GM18519 (cell line): ENCODE results near the gene NXPE1.

Source experiments
- ATAC-seq: cut with Tn5 transposase; IDR thresholded peaks from one replicate; pipeline ENCODE4 v1.9.1; 2021; ENCODE audit warnings: mild to moderate bottlenecking, moderate library complexity; ENCODE audit not compliant: unreplicated experiment, low FRiP score

NXPE1 gene

DNA sequence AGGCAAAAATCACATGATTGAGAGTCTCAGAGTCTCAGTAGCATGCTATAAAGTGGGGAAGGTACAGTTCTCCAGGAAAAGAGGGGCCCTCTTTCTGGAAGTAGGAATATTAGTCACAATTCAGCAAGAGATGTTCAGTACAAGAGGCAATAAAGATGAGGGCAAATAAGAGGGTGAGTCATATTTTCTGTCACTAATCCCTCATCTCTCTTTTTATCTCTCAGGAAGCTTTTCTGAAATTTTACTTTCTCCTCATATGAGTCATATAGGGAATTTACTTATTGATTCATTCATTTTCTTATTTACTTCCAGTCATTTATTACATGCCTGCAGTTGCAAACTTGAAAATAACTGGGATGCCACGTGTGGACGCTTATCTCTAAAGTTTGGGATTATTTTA, 3.4 kb upstream of the NXPE1 start:
- no peak for ATAC-seq

DNA sequence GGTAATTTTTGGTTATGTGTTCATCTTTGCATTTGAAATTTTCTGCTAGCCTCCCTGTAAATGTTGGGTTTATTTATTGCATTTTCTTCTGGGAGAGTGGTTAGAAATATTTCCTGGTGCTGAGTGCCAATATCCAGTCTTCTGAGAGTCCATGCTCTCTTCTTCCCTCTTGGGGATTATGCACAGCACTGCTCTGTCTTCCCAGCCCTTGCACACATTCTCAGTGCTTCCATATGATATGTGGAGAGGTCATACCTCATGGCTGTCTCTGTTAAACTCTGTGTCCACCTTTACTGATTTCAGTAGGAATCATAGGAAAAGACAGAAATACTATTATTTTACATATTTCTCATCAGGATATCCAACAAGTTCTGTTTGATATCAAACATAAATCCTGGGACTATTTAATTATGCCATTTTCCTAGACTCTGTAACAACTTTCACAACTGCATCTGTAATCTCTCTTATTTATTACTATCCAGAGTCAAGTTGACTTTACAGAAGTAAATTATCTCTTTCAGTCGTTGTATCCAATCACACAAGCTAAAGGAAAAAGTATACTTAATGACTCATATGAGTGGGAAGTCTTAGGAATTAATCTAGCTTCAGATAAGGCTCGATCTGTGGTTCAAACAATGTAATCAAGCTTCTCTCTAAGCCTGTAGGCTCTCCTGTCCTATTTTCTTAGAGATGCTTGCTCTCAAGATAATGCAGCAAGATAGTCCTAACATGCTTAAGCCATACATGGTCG, 2.7 kb upstream of the NXPE1 start:
- no peak for ATAC-seq

DNA sequence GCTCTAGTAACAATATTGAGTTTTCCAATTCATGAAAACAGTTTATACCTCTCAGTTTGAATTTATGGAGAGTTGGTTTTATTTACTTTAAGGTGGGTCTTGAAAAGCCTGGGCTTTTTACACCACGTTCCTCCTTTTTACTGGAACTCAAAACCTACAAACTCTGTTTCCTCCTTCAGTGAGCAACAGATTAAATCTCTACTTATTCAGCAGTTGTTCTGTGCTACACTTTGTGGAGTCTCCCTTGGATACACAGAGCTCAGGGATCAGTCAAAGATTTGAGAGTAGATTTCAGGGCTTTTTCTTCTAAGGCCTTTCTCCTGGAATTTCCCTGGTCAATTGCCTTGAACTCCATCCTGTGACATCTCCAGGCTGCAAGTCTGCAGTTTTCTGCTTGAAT, 3.5 kb downstream of the NXPE1 start:
- ATAC-seq, result no peak

DNA sequence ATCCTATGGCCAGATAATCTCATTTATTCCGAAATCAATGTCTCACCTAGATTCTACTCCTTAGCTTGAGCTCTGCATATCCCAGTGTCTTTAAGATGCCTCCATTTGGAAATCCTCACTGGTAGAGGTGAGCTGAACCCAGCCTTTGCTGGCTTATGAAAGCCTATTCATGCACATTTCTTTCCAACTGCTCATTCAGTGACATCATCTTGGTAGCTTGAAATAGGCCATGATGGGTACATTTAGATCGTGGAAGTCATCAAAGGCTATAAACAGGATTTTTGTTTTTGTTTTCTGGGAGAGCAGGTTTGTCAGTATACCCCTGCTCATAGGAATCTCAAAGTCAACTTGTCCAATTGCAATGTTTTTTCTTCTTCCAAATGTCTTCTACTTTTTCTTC, 6.0 kb downstream of the NXPE1 start:
- no peak for ATAC-seq

DNA sequence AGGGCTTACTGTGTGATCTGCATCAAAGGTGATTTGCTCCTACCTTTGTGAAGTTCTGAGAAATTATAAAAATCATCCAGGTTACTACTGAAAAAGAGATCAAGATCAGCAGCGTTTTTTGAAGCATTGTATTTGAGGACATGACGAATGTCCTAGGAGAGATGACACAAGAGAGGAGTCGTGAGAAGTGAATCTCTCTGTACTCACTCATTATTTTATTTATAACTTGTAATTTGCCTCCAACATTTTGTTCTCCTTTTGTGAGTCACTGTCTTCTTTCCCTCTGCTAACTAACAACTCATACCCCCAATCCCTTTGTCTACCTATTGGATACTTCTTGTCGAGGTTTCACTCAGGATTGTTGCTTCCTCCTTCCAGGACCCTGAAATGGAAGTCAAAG, 8.6 kb downstream of the NXPE1 start:
- ATAC-seq, result no peak

DNA sequence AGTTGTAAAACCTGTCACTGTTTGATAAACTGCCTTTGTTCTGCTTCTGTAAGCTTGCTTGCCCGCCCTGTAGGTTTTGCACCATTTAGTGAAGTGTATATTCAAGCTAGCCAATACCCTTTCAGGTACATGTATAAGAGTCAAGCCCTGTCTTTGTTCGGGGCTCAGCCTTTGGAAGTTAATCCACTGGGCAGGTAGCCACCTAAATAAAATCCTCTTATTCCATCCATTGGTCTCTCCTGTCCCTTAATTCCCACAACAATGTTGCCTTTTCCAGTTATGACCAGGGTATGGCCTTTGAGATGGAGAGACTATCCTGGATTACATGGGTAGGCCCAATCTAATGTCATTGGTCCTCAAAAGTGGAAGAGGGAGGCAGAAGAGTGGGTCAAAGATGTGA, 34.0 kb downstream of the NXPE1 start:
- no peak for ATAC-seq

DNA sequence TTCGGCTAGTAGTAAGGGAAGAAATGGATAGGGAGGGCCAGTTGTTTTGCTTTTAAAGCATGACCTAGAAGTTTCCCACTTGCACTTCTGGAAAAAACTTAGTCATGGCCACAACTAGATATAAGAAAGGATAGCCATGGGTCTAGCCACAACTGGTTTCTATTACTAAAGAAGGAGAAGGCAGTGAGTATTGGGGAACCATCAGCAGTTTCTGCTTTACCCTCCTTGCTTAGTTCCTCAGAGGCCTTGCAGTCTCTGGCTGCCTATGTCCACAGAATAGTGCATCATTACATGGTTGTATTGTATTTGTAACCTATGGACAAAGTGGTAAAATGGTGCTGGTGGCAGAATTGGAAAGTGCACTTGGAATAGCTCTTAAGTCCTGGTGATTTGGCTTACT, 35.6 kb downstream of the NXPE1 start:
- no peak for ATAC-seq

DNA sequence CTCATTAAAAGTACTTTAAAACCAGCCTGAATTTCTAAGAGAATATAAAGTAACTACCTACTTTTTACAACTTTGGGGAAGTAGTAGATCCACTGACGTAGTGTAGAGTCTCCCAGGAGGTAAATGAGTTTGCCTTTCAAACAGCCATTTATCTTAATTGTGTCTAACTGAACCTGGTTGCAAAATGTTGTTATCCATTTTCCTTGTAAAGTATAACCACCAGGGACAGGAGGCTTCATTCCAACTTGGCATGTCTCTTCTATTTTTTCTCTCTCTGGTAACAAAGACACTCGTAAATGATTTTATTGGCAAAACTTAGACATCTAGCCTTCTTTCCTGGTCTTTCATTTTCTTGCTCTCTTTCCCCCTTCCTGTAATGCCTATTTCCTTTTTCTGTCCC, 36.9 kb downstream of the NXPE1 start:
- ATAC-seq, result no peak

DNA sequence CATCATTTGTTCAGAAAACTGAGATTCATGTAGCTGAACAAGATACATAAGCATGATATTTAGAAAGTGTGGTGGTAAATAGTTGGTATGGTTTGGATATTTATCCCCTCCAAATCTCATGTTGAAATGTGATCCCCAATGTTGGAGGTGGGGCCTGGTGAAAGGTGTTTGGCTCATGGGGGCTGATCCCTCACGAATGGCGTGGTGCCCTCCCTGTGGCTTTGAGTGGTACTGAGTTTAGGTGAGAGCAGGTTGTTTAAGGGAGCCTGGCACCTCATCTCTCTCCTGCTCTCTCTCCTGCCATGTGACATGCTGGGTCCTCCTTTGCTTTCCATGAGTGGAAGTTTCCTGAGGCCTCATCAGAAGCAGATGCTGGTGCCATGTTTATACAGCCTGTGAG, 48.1 kb downstream of the NXPE1 start:
- ATAC-seq, result no peak

DNA sequence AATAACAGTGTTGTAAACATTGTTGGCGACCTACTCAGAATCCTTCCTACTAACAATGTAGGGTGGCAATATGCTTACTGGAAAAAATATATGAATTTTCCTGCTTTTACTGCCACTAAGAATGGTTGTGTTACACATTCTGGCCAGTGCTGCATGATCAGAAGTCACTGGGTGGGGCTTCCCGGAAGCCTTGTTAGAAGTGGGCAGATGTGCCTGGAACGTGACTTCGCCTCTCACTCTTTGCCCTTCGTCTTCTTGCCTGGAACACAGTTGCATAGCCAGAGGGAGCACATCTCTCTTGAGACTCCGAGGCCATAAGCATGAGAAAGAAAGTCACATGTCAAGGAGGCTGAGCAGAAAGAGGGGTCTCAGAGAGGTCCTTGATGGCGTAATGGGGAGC, 48.6 kb downstream of the NXPE1 start:
- ATAC-seq, result no peak

DNA sequence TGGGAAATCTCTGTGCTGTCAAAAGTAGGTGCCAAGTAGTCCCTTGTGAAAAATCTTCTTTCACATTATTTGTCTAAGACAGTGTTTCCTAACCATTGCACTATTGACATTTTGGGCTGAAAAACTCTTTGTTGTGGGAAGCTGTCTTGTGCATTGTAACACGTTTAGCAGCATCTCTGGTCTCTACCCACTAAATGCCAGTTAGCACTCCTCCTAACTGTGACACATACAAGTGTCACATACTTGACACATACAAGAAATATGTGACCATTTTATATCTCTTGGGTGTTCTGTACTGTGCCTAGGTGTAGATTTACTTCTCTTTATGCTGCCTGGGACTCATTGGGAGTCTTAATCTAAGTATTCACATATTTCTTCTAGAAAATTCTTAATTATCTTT, 57.8 kb downstream of the NXPE1 start:
- ATAC-seq, result no peak

DNA sequence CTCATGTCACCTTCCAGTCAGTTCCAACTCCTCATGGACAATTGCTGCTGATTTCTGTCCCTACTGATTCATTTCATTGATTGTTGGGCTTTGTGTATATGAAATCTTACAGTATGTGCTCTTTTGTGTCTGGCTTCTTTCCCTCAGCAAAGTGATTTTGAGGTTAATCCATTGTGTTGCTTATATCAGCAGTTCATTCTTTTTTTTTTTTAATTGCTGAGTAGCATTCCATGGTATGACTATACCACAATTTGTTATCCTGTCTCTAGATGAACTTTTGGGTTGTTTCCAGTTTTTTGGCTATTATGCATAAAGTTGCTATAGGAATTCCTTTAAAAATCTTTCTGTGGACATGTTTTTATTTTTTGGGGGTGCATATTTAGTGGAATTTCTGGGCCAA, 59.9 kb downstream of the NXPE1 start:
- no peak for ATAC-seq

DNA sequence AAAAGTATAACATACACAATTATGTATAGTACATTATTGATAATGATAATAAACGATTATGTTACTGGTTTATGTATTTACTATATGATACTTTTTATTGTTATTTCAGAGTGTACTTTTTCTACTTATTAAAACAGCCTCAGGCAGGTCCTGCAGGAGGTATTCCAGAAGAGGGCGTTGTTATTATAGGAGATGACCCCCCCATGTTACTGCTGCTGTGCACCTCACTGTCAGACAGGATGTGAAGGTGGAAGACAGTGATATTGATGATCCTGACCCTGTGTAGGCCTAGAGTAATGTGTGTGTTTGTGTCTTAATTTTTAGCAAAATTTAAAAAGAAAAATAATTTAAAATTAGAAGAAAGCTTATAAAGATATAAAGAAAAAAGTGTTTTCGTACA, 62.8 kb downstream of the NXPE1 start:
- ATAC-seq, result no peak

DNA sequence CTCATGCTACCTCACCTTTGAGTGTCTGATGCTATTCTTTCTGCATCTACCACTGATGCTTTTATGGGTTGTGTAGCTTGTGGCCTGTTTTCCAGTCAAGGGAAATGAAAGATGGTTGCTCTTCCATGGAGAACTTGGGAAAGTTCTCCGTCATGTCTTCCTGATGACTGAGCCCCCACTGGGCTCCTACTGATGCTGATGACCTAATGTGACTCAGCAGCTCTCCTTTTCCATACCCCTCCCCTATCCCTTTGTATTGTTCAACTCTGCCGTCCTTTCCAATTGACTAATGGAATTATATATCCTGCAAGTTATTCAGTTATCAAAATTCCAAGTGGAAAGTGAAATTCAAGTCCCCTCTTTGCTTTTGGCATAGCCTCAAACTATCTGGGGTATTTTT, 75.8 kb downstream of the NXPE1 start:
- ATAC-seq, result no peak

DNA sequence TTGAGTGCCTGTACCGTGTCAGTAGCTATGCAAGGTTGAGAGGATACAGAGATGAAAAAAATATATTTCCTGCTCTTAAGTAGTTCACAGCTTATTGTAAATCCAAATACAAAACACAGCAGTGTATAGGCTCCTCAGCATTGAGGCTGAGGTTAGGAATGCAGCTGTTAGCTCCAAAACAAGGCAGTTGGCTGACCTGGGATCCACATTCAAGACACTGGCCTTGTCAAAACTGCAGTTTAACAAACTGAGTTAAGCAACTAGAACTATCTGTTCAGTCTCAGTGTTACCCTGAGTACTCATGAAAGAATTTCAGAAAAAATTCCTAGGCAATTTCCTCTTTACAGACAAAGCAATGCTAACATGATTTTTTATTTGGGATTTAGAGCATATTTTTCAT, 77.6 kb downstream of the NXPE1 start:
- ATAC-seq, result no peak

DNA sequence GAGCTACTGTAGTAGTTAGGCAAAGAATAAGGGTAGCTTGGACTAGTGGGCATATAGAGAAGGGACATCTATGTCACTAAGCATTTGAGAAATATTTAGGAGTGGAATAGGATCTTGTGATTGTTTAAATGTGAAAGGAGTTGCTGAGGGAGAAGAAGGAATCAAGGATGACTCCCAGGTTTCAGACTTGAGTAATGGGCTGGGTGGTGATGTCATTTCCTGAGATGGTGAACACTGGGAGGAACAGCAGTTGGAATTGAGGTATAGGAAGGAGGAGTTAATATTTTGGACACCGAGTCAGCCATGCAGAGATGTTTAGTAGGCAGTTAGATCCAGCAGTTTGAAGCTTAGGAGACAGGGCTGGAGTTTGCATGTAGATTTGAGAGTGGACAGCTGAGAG, 80.3 kb downstream of the NXPE1 start:
- no peak for ATAC-seq

DNA sequence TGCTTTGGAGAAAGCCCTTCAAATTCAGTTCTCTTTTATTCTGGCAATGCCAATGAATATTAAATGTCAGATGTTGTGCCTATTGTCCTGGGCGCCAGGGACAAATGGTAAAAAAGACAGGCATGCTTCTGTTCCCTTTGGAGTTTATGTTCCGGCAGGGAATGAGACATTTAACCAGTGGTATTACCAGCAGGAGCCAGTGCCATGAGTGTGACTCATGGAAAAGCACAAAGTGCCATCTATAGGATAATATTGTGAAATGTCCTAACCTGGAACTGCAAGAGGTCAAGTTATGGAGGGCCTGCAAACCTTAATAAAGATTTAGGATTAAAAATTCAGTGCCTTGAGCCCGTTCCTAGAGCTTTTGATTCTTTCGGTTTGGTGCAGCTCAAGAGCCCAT, 80.9 kb downstream of the NXPE1 start:
- ATAC-seq, result no peak

DNA sequence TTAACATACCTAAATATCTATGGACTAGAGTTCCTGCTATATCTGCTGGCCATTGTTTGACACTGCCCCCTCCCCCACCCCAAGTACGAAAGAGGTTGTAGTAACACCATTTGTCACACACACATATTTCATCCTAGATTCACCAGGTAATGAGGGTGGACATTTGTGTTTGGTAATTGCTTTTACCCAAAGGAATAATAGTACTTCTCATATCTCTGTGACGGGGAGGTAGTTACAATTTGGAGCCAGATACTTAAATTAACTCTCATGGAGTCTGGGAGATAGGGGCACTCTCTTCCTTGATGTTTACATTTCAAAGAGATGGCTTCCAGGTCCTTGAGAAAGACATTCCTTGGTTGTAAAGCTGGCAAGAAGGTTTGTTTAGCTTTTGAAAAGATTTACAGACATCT, 81.7 kb downstream of the NXPE1 start:
- ATAC-seq, result no peak

DNA sequence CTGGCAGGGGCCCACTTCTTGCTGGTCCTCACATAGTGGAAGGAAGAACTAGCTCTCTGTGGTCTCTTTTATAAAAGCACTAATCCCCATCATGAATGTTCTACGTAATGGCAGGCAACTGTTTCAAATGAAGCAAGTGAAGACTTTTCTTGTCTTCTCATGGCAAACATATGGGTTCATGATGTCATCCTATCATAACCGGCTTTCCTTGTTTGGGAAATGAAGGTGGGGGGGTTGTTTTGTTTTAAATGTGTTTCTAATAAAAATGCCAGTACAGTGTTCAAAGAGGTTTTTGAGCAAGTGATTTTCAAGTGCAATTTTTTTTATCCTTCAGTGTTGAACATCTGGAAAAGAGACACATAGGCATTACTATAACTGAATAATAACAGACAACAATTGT, 87.0 kb downstream of the NXPE1 start:
- no peak for ATAC-seq
